GM12873 (cell line): ENCODE data around the gene LITAFD.
A peak's percentile ranks its signal among the peaks of the same experiment; 100 is the strongest.

Experiments
- CTCF ChIP-seq: IDR thresholded peaks from 2 replicates; pipeline ENCODE4 v1.5.1; 2012; ENCODE audit warnings: low read depth, mild to moderate bottlenecking, moderate library complexity, low read length, control low read depth; ENCODE audit not compliant: insufficient read depth; ENCODE audit errors: missing control alignments

The LITAFD gene

GRCh38 chr16:8867216-8867931 is 14.8 kb upstream of the LITAFD start:
- TF ChIP-seq CTCF: no peak

GRCh38 chr16:8867932-8868415 is 14.2 kb upstream of the LITAFD start:
- no peak for TF ChIP-seq CTCF

GRCh38 chr16:8868416-8869211 is 13.5 kb upstream of the LITAFD start, which contains the start of gene CARHSP1:
Gene CARHSP1 (minus strand): TSS chr16:8869006. CDS start chr16:8859328, 9,678 bp downstream.
- TF ChIP-seq CTCF: no peak

GRCh38 chr16:8869212-8869987 is 12.8 kb upstream of the LITAFD start:
- TF ChIP-seq CTCF: peak; percentile 34

GRCh38 chr16:8872071-8872470 is 10.1 kb upstream of the LITAFD start:
- no peak for TF ChIP-seq CTCF

GRCh38 chr16:8872967-8873865 is 8.9 kb upstream of the LITAFD start:
- TF ChIP-seq CTCF: no peak
